Measurements from ENCODE around the gene FLNB.

The FLNB gene

GRCh38 chr3:57992452-57993213 lies 15.6 kb upstream of the FLNB start:
- Histone ChIP-seq H3K4me1 (ENCODE audit: control insufficient read depth in 1 of 2, insufficient read depth in 1 of 2, low read depth in 1 of 2, low read length in 1 of 2) (peaks cover 6% of the 10 kb centered on the region in 2 experiments), H3K36me3 (no peaks in the 10 kb centered on the region), H3K27ac (no peak overlapping the region), H3K9me3 (no peaks in the 10 kb centered on the region), H3K27me3 (no peaks in the 10 kb centered on the region), H3K4me3 (ENCODE audit: low read depth in 1 of 2, low read length in 1 of 2) (no peak overlapping the region)
- no peak for TF ChIP-seq CTCF (IDR thresholded peaks at IDR 0.05)

DNA sequence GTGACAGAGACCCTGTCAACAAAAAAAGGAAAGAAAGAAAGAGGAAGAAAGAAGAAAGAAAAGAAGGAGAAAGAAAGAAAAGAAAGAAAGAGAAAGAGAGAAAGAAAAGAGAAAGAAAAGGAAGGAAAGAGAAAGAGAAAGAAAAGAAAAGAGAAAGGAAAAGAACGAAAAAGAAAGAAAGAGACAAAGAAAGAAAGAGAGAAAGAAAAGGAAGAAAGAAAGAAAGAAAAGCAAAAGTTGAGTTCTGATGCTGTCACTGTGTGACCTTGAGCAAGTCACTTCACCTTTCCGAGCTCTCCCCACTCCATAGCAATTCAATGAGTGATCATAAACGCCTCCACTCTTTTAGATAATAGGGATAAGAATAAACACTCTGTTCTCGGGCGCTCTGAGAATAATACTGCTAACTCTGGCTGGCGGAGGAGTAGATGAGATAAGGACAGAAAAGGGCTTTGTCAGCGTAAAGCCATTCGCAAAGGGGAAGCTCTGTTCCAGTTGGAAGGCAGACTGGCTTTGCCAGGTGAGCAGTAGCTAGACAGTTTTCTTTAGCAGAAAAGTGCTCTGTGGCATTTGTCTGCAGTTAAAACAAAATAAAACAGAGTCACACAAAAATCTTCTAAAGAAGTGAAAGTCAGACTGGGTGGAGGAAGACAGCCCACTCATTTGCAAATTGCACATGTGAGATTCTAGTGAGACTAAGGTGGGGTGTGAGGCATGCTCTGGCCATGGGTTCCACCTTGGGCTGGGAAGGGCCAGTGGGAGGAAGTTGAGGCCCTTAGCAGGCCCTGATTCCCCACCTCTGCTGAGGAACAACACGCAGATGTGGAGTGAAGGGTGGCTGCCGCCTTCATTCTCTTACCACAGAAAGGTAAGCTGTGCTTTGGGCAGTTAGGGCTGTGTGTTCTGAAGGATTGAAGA lies 9.6 kb upstream of the FLNB start:
- TF ChIP-seq CTCF (IDR thresholded peaks at IDR 0.05) = no peak
- H3K9me3 ChIP-seq = no peaks in the 10 kb centered on the region
- H3K36me3 ChIP-seq = no peaks in the 10 kb centered on the region
- H3K27me3 ChIP-seq = no peaks in the 10 kb centered on the region
- peaks cover 11 to 27% of the 10 kb centered on the region in 2 experiments for H3K4me1 ChIP-seq (ENCODE audit: control insufficient read depth in 1 of 2, insufficient read depth in 1 of 2, low read depth in 1 of 2, low read length in 1 of 2)
- H3K27ac ChIP-seq = no peak overlapping the region
- H3K4me3 ChIP-seq (ENCODE audit: low read depth in 1 of 2, low read length in 1 of 2) = no peak overlapping the region

DNA sequence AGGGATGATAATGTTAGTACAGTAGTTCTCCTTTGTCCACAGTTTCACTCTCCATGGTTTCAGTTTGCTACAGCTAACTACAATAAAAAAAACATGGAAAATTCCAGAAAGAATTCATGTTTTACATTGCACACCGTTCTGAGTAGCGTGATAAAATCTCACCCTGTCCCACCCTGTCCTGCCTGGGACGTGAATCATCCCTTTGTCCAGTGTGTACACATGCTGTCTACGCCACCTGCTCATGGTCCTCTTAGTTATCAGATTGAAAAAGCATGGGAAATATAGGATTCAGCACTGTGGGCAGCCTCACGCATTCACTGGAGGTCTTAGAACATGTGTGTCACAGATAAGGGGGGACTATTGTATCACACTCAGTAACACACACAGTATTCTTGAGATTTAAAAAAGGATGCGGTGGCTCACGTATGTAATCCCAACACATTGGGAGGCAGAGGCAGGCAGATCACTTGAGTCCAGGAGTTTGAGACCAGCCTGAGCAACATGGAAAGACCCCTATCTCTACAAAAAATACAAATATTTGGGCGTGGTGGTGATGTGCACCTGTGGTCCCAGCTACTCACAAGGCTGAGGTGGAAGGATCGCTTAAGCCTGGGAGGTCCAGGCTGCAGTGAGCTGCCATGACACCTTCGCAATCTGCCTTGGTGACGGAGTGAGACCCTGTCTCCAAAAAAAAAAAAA lies 8.7 kb upstream of the FLNB start:
- Histone ChIP-seq H3K36me3 (no peaks in the 10 kb centered on the region), H3K4me1 (ENCODE audit: control insufficient read depth in 1 of 2, insufficient read depth in 1 of 2, low read depth in 1 of 2, low read length in 1 of 2) (peaks cover 11 to 27% of the 10 kb centered on the region in 2 experiments), H3K9me3 (no peaks in the 10 kb centered on the region), H3K27me3 (no peaks in the 10 kb centered on the region), H3K4me3 (ENCODE audit: low read depth in 1 of 2, low read length in 1 of 2) (no peak overlapping the region), H3K27ac (no peak overlapping the region)
- no peak for TF ChIP-seq CTCF (IDR thresholded peaks at IDR 0.05)

GRCh38 chr3:58000306-58001085 lies 7.7 kb upstream of the FLNB start:
- H3K9me3 ChIP-seq = no peaks in the 10 kb centered on the region
- H3K4me1 ChIP-seq (ENCODE audit: control insufficient read depth in 1 of 2, insufficient read depth in 1 of 2, low read depth in 1 of 2, low read length in 1 of 2) = peaks cover 11 to 27% of the 10 kb centered on the region in 2 experiments
- H3K36me3 ChIP-seq = no peaks in the 10 kb centered on the region
- TF ChIP-seq CTCF (IDR thresholded peaks at IDR 0.05) = no peak
- no peaks in the 10 kb centered on the region for H3K27me3 ChIP-seq
- no peak overlapping the region for H3K27ac ChIP-seq
- H3K4me3 ChIP-seq (ENCODE audit: low read depth in 1 of 2, low read length in 1 of 2) = no peak overlapping the region

DNA sequence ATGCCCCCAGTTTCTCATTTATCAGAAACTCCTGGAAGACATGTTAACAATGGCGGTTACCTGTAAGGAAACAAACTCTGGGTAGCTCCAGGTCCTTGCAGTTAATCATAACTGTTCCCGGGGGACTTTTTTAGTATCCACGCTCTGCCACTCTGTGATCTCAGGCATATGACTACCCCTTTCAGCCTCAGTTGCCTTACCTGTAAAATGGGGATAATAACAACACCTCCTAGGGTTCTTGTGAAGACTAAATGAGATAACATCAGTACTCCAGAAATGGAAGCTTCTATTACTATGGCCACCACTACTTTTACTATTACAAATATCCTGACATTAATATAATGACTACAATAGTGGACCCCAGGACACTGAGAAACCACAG lies 7.1 kb upstream of the FLNB start:
- no peak for TF ChIP-seq CTCF (IDR thresholded peaks at IDR 0.05)
- peaks cover 11 to 27% of the 10 kb centered on the region in 2 experiments for H3K4me1 ChIP-seq (ENCODE audit: control insufficient read depth in 1 of 2, insufficient read depth in 1 of 2, low read depth in 1 of 2, low read length in 1 of 2)
- no peak overlapping the region for H3K27ac ChIP-seq
- no peaks in the 10 kb centered on the region for H3K9me3 ChIP-seq
- H3K27me3 ChIP-seq = no peaks in the 10 kb centered on the region
- no peaks in the 10 kb centered on the region for H3K36me3 ChIP-seq
- no peak overlapping the region for H3K4me3 ChIP-seq (ENCODE audit: low read depth in 1 of 2, low read length in 1 of 2)
